ENCODE measurements around the gene MBOAT7. TPM values are rescaled to one million over a fixed set of nuclear protein-coding genes. Genes with fewer than 3 reads are reported as not detected.

Gene MBOAT7
- total RNA-seq, 1 donor from 2014 or later = 99.1 TPM

- peak within 1 kb of the TSS; percentile 88 for H3K4me3 Mint-ChIP-seq (ENCODE audit: low read depth)
- peak; percentile 82 for DNase-seq (ENCODE audit: low spot score, unreplicated experiment)
- H3K27me3 Mint-ChIP-seq = no peaks in the 10 kb centered on the region
- peaks cover 15% of the 10 kb centered on the region for H3K36me3 Mint-ChIP-seq (ENCODE audit: insufficient read depth)
- TF ChIP-seq CTCF (IDR thresholded peaks at IDR 0.05; ENCODE audit: unreplicated experiment) = no peak
- H3K9me3 Mint-ChIP-seq (ENCODE audit: low read depth) = no peaks in the 10 kb centered on the region
- peaks cover 17% of the 10 kb centered on the region for H3K4me1 Mint-ChIP-seq (ENCODE audit: low read depth)
- H3K27ac Mint-ChIP-seq = peak within 1 kb of the TSS; percentile 99
Measured at GRCh38 chr19:54191011-54191810, 1.8 kb upstream of the MBOAT7 start, which contains the start of gene TSEN34. TSEN34 (plus strand) TSS chr19:54191308; CDS start chr19:54191365, 57 bp downstream.

- H3K4me1 Mint-ChIP-seq (ENCODE audit: low read depth) = peaks cover 17% of the 10 kb centered on the region
- H3K9me3 Mint-ChIP-seq (ENCODE audit: low read depth) = no peaks in the 10 kb centered on the region
- DNase-seq (ENCODE audit: low spot score, unreplicated experiment) = peak; percentile 98
- TF ChIP-seq CTCF (IDR thresholded peaks at IDR 0.05; ENCODE audit: unreplicated experiment) = no peak
- peak overlapping the region; percentile 99 for H3K27ac Mint-ChIP-seq
- H3K36me3 Mint-ChIP-seq (ENCODE audit: insufficient read depth) = peaks cover 13% of the 10 kb centered on the region
- H3K27me3 Mint-ChIP-seq = no peaks in the 10 kb centered on the region
- H3K4me3 Mint-ChIP-seq (ENCODE audit: low read depth) = peak overlapping the region; percentile 88
Measured at GRCh38 chr19:54190503-54191010, 1.2 kb upstream of the MBOAT7 start.

GRCh38 chr19:54189735-54190502 is 539 bp upstream of the MBOAT7 start:
- no peak for TF ChIP-seq CTCF (IDR thresholded peaks at IDR 0.05; ENCODE audit: unreplicated experiment)
- DNase-seq (ENCODE audit: low spot score, unreplicated experiment) = peak; percentile 100
- H3K27me3 Mint-ChIP-seq = no peaks in the 10 kb centered on the region
- H3K4me1 Mint-ChIP-seq (ENCODE audit: low read depth) = peaks cover 17% of the 10 kb centered on the region
- peak overlapping the region; percentile 88 for H3K4me3 Mint-ChIP-seq (ENCODE audit: low read depth)
- H3K27ac Mint-ChIP-seq = peak overlapping the region; percentile 99
- peaks cover 12% of the 10 kb centered on the region for H3K36me3 Mint-ChIP-seq (ENCODE audit: insufficient read depth)
- no peaks in the 10 kb centered on the region for H3K9me3 Mint-ChIP-seq (ENCODE audit: low read depth)

- no peaks in the 10 kb centered on the region for H3K27me3 Mint-ChIP-seq
- H3K9me3 Mint-ChIP-seq (ENCODE audit: low read depth) = no peaks in the 10 kb centered on the region
- no peak for DNase-seq (ENCODE audit: low spot score, unreplicated experiment)
- no peak for TF ChIP-seq CTCF (IDR thresholded peaks at IDR 0.05; ENCODE audit: unreplicated experiment)
- peak overlapping the region; percentile 86 for H3K4me3 Mint-ChIP-seq (ENCODE audit: low read depth)
- peak overlapping the region; percentile 94 for H3K27ac Mint-ChIP-seq
- peaks cover 17% of the 10 kb centered on the region for H3K4me1 Mint-ChIP-seq (ENCODE audit: low read depth)
- peaks cover 11% of the 10 kb centered on the region for H3K36me3 Mint-ChIP-seq (ENCODE audit: insufficient read depth)
Measured at GRCh38 chr19:54188215-54188871, 1.0 kb downstream of the MBOAT7 start.

- peak overlapping the region; percentile 86 for H3K4me3 Mint-ChIP-seq (ENCODE audit: low read depth)
- H3K27ac Mint-ChIP-seq = no peak overlapping the region
- TF ChIP-seq CTCF (IDR thresholded peaks at IDR 0.05; ENCODE audit: unreplicated experiment) = no peak
- no peak for DNase-seq (ENCODE audit: low spot score, unreplicated experiment)
- peaks cover 6% of the 10 kb centered on the region for H3K36me3 Mint-ChIP-seq (ENCODE audit: insufficient read depth)
- no peaks in the 10 kb centered on the region for H3K9me3 Mint-ChIP-seq (ENCODE audit: low read depth)
- H3K27me3 Mint-ChIP-seq = no peaks in the 10 kb centered on the region
- peaks cover 10% of the 10 kb centered on the region for H3K4me1 Mint-ChIP-seq (ENCODE audit: low read depth)
Measured at GRCh38 chr19:54186934-54187381, 2.4 kb downstream of the MBOAT7 start.
